ENCODE data around the gene LPIN2.

Gene LPIN2

GRCh38 chr18:2990956-2991640 is 21.8 kb downstream of the LPIN2 start:
- H3K27ac Mint-ChIP-seq: no peak overlapping the region
- peaks cover 34% of the 10 kb centered on the region for H3K36me3 Mint-ChIP-seq
- CTCF ChIA-PET: interaction anchor here (0.6 to 1.2 kb wide), 3 partner anchors 11 to 257 kb away, joined by 3 to 4 read pairs (median 3); no protein-coding TSS in a partner anchor
- no peak overlapping the region for H3K4me3 Mint-ChIP-seq
- H3K4me1 Mint-ChIP-seq: peaks cover 77% of the 10 kb centered on the region
- H3K9me3 Mint-ChIP-seq: peaks cover 12% of the 10 kb centered on the region
- no peaks in the 10 kb centered on the region for H3K27me3 Mint-ChIP-seq
- DNase-seq: no peak

GRCh38 chr18:2987876-2988790 is 24.8 kb downstream of the LPIN2 start:
- Mint-ChIP-seq H3K36me3 (peaks cover 34% of the 10 kb centered on the region), H3K4me3 (no peak overlapping the region)

GRCh38 chr18:2986150-2986865 is 26.6 kb downstream of the LPIN2 start:
- Mint-ChIP-seq H3K4me1 (peaks cover 76% of the 10 kb centered on the region), H3K27me3 (no peaks in the 10 kb centered on the region), H3K27ac (peak overlapping the region; percentile 38), H3K36me3 (peaks cover 25% of the 10 kb centered on the region), H3K9me3 (peaks cover 8% of the 10 kb centered on the region), H3K4me3 (no peak overlapping the region)
- no peak for DNase-seq
- CTCF ChIA-PET: interaction anchor here (0.6 to 8.5 kb wide), 17 partner anchors 10 to 260 kb away, joined by 3 to 187 read pairs (median 11); no protein-coding TSS in a partner anchor

More at GRCh38 chr18:2987876-2988790, 24.8 kb downstream of the LPIN2 start:
- DNase-seq: no peak
- Mint-ChIP-seq H3K9me3 (peaks cover 12% of the 10 kb centered on the region), H3K27me3 (no peaks in the 10 kb centered on the region), H3K27ac (no peak overlapping the region), H3K4me1 (peaks cover 80% of the 10 kb centered on the region)
- CTCF ChIA-PET: interaction anchor here (0.8 to 8.5 kb wide), 10 partner anchors 8 to 258 kb away, joined by 3 to 187 read pairs (median 12); no protein-coding TSS in a partner anchor

- no peak overlapping the region for H3K4me3 Mint-ChIP-seq
- peaks cover 21% of the 10 kb centered on the region for H3K36me3 Mint-ChIP-seq
- peaks cover 76% of the 10 kb centered on the region for H3K4me1 Mint-ChIP-seq
- CTCF ChIA-PET: interaction anchor here (0.7 to 8.5 kb wide), 24 partner anchors 9 to 262 kb away, joined by 3 to 187 read pairs (median 5); partner anchors contain the start of gene MYL12A
- no peak overlapping the region for H3K27ac Mint-ChIP-seq
- H3K9me3 Mint-ChIP-seq: peaks cover 4% of the 10 kb centered on the region
- no peak for DNase-seq
- H3K27me3 Mint-ChIP-seq: no peaks in the 10 kb centered on the region
Measured at GRCh38 chr18:2985628-2986027, 27.3 kb downstream of the LPIN2 start.

- Mint-ChIP-seq H3K4me1 (peaks cover 78% of the 10 kb centered on the region), H3K4me3 (no peak overlapping the region), H3K27ac (peak overlapping the region; percentile 33), H3K36me3 (peaks cover 18% of the 10 kb centered on the region), H3K27me3 (no peaks in the 10 kb centered on the region), H3K9me3 (no peaks in the 10 kb centered on the region)
- DNase-seq: no peak
- CTCF ChIA-PET: interaction anchor here (0.7 to 8.5 kb wide), 24 partner anchors 8 to 681 kb away, joined by 3 to 187 read pairs (median 5); partner anchors contain the start of gene MYL12A
Measured at GRCh38 chr18:2984703-2985261, 28.2 kb downstream of the LPIN2 start.

GRCh38 chr18:2984091-2984490 is 28.9 kb downstream of the LPIN2 start:
- no peak overlapping the region for H3K4me3 Mint-ChIP-seq

GRCh38 chr18:2983296-2983695 is 29.6 kb downstream of the LPIN2 start:
- H3K9me3 Mint-ChIP-seq: no peaks in the 10 kb centered on the region
- CTCF ChIA-PET: interaction anchor here (0.9 to 8.5 kb wide), 10 partner anchors 11 to 264 kb away, joined by 3 to 187 read pairs (median 4); partner anchors contain the start of gene MYL12A
- H3K4me3 Mint-ChIP-seq: peak overlapping the region; percentile 77
- peaks cover 82% of the 10 kb centered on the region for H3K4me1 Mint-ChIP-seq
- DNase-seq: no peak
- H3K27ac Mint-ChIP-seq: peak overlapping the region; percentile 88
- no peaks in the 10 kb centered on the region for H3K27me3 Mint-ChIP-seq
- H3K36me3 Mint-ChIP-seq: peaks cover 26% of the 10 kb centered on the region

More at GRCh38 chr18:2984091-2984490, 28.9 kb downstream of the LPIN2 start:
- H3K27ac Mint-ChIP-seq: no peak overlapping the region
- DNase-seq: no peak
- H3K4me1 Mint-ChIP-seq: peaks cover 82% of the 10 kb centered on the region
- peaks cover 21% of the 10 kb centered on the region for H3K36me3 Mint-ChIP-seq
- CTCF ChIA-PET: interaction anchor here (1.0 to 8.5 kb wide), 3 partner anchors 36 to 262 kb away, joined by 3 to 187 read pairs (median 6); no protein-coding TSS in a partner anchor
- no peaks in the 10 kb centered on the region for H3K27me3 Mint-ChIP-seq
- H3K9me3 Mint-ChIP-seq: no peaks in the 10 kb centered on the region

- CTCF ChIA-PET: interaction anchor here (0.8 to 8.5 kb wide), 11 partner anchors 11 to 265 kb away, joined by 3 to 187 read pairs (median 4); partner anchors contain the start of gene MYL12A
- peaks cover 28% of the 10 kb centered on the region for H3K36me3 Mint-ChIP-seq
- peak; percentile 55 for DNase-seq
- peak overlapping the region; percentile 88 for H3K27ac Mint-ChIP-seq
- H3K4me1 Mint-ChIP-seq: peaks cover 83% of the 10 kb centered on the region
- H3K4me3 Mint-ChIP-seq: peak overlapping the region; percentile 77
- H3K9me3 Mint-ChIP-seq: no peaks in the 10 kb centered on the region
- H3K27me3 Mint-ChIP-seq: no peaks in the 10 kb centered on the region
Measured at GRCh38 chr18:2982452-2983269, 30.3 kb downstream of the LPIN2 start.

- no peaks in the 10 kb centered on the region for H3K9me3 Mint-ChIP-seq
- DNase-seq: no peak
Measured at GRCh38 chr18:2982022-2982421, 30.9 kb downstream of the LPIN2 start.

GRCh38 chr18:2981212-2981728 is 31.7 kb downstream of the LPIN2 start:
- Mint-ChIP-seq H3K4me1 (peaks cover 87% of the 10 kb centered on the region), H3K27ac (peak overlapping the region; percentile 88), H3K27me3 (no peaks in the 10 kb centered on the region), H3K4me3 (peak overlapping the region; percentile 77), H3K9me3 (no peaks in the 10 kb centered on the region), H3K36me3 (peaks cover 36% of the 10 kb centered on the region)
- DNase-seq: no peak
- CTCF ChIA-PET: interaction anchor here (1.9 to 8.5 kb wide), 3 partner anchors 19 to 48 kb away, joined by 4 to 187 read pairs (median 11); no protein-coding TSS in a partner anchor

More at GRCh38 chr18:2982022-2982421, 30.9 kb downstream of the LPIN2 start:
- Mint-ChIP-seq H3K36me3 (peaks cover 31% of the 10 kb centered on the region), H3K4me3 (peak overlapping the region; percentile 77), H3K27me3 (no peaks in the 10 kb centered on the region), H3K4me1 (peaks cover 86% of the 10 kb centered on the region), H3K27ac (peak overlapping the region; percentile 88)
- CTCF ChIA-PET: interaction anchor here (0.6 to 8.5 kb wide), 8 partner anchors 9 to 264 kb away, joined by 3 to 187 read pairs (median 5); no protein-coding TSS in a partner anchor

- Mint-ChIP-seq H3K9me3 (no peaks in the 10 kb centered on the region), H3K36me3 (peaks cover 42% of the 10 kb centered on the region), H3K27me3 (no peaks in the 10 kb centered on the region), H3K27ac (peak overlapping the region; percentile 88), H3K4me1 (peaks cover 85% of the 10 kb centered on the region), H3K4me3 (peak overlapping the region; percentile 77)
- CTCF ChIA-PET: interaction anchor here (0.5 to 1.9 kb wide), 8 partner anchors 9 to 266 kb away, joined by 3 to 11 read pairs (median 4); no protein-coding TSS in a partner anchor
- peak; percentile 50 for DNase-seq
Measured at GRCh38 chr18:2979871-2980790, 32.8 kb downstream of the LPIN2 start.

Data from activated naive CD4-positive, alpha-beta T cell treated with anti-CD3 and anti-CD28 coated beads, Interleukin-2, amount 10 ng/mL, durations not matched to agents 7 days and 5 days (primary cell).